HEK293 (cell line): Measurements from ENCODE around the gene CACNG7.

Experiments used
- HOXA7 ChIP-seq: sonication (generic); formaldehyde crosslinking; IDR thresholded peaks from 2 replicates; pipeline ENCODE4 v1.8.1; 2022; ENCODE audit warnings: missing genetic modification reagents, borderline replicate concordance
- KLF16 ChIP-seq: fragments of 450-650 bp; formaldehyde crosslinking; IDR thresholded peaks from 2 replicates; pipeline ENCODE4 v1.5.1; 2017; ENCODE audit warnings: missing biosample characterization, missing genetic modification characterization
- MYNN ChIP-seq: fragments of 450-650 bp; formaldehyde crosslinking; IDR thresholded peaks from 2 replicates; pipeline ENCODE4 v1.5.1; 2016; ENCODE audit warnings: missing biosample characterization, missing genetic modification characterization, borderline replicate concordance
- ZFP3 ChIP-seq: fragments of 450-650 bp; formaldehyde crosslinking; IDR thresholded peaks from 2 replicates; pipeline ENCODE4 v1.5.1; 2016; ENCODE audit warnings: low read depth, missing biosample characterization, missing genetic modification characterization
- ZNF157 ChIP-seq: fragments of 450-650 bp; formaldehyde crosslinking; IDR thresholded peaks from 2 replicates; pipeline ENCODE4 v1.5.1; 2016; ENCODE audit warnings: missing biosample characterization, missing genetic modification characterization
- ZNF239 ChIP-seq: fragments of 450-650 bp; formaldehyde crosslinking; IDR thresholded peaks from 2 replicates; pipeline ENCODE4 v1.5.1; 2016; ENCODE audit warnings: missing biosample characterization, missing genetic modification characterization
- ZNF521 ChIP-seq: fragments of 450-650 bp; formaldehyde crosslinking; IDR thresholded peaks from 2 replicates; pipeline ENCODE4 v1.5.1; 2017; ENCODE audit warnings: missing biosample characterization, mild to moderate bottlenecking, missing genetic modification characterization
- ZNF529 ChIP-seq: fragments of 450-650 bp; formaldehyde crosslinking; IDR thresholded peaks from 2 replicates; pipeline ENCODE4 v1.5.1; 2017; ENCODE audit warnings: missing genetic modification characterization, missing biosample characterization; ENCODE audit not compliant: insufficient replicate concordance
- ZSCAN23 ChIP-seq: fragments of 450-650 bp; formaldehyde crosslinking; IDR thresholded peaks from 2 replicates; pipeline ENCODE4 v1.5.1; 2016; ENCODE audit warnings: missing biosample characterization, missing genetic modification characterization
- ZXDB ChIP-seq: fragments of 450-650 bp; formaldehyde crosslinking; IDR thresholded peaks from 2 replicates; pipeline ENCODE4 v1.5.1; 2016; ENCODE audit warnings: missing biosample characterization, missing genetic modification characterization
- TF ChIP-seq, protein P1 (sequence below): fragments of 450-650 bp; formaldehyde crosslinking; IDR thresholded peaks from 2 replicates; pipeline ENCODE4 v1.5.1; 2016; ENCODE audit warnings: missing biosample characterization, missing genetic modification characterization
- TF ChIP-seq, protein P2 (sequence below): fragments of 450-650 bp; formaldehyde crosslinking; IDR thresholded peaks from 2 replicates; pipeline ENCODE4 v1.5.1; 2017; ENCODE audit warnings: missing biosample characterization, mild to moderate bottlenecking, missing genetic modification characterization, moderate library complexity
- TF ChIP-seq, protein P3 (sequence below): fragments of 450-650 bp; formaldehyde crosslinking; IDR thresholded peaks from 2 replicates; pipeline ENCODE4 v1.5.1; 2016; ENCODE audit warnings: missing biosample characterization, missing genetic modification characterization

DNA sequence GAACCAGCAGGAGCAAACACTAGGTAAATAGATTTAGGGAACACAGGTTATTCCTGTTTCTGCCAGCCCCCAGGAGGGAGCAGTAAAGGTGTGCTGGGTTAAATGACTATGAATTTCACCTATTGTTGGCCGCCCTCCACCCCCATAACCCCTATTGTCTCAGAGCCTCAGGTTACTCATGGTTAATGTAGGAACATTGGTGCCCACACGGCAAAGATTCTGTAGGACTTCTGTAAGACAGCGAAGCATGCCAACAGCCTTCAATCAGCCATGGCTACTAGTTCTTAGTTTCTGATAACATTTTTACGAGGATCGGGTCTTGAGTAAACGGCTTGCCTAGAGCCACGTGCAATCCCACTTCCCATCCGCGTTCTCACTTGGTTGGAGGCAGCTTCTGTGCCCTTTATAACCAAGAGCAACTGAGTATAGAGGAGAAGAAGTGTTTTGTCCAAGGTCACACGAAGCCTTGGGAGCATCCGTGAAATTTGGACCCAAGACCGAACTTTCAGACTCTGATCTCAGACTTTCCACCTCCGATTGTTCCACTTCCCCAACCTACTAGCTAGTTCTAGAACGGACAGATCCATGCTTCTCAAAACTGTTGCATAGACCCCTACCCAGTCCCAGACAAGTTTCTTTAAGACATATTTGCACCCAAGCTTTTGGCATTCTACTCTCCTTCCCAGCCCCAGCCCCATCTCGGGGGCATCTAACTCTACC lies 48.5 kb downstream of the CACNG7 start:
- TF ChIP-seq, protein P1, sequence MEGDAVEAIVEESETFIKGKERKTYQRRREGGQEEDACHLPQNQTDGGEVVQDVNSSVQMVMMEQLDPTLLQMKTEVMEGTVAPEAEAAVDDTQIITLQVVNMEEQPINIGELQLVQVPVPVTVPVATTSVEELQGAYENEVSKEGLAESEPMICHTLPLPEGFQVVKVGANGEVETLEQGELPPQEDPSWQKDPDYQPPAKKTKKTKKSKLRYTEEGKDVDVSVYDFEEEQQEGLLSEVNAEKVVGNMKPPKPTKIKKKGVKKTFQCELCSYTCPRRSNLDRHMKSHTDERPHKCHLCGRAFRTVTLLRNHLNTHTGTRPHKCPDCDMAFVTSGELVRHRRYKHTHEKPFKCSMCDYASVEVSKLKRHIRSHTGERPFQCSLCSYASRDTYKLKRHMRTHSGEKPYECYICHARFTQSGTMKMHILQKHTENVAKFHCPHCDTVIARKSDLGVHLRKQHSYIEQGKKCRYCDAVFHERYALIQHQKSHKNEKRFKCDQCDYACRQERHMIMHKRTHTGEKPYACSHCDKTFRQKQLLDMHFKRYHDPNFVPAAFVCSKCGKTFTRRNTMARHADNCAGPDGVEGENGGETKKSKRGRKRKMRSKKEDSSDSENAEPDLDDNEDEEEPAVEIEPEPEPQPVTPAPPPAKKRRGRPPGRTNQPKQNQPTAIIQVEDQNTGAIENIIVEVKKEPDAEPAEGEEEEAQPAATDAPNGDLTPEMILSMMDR (tag by site-specific recombination): no peak
- TF ChIP-seq, protein P2, sequence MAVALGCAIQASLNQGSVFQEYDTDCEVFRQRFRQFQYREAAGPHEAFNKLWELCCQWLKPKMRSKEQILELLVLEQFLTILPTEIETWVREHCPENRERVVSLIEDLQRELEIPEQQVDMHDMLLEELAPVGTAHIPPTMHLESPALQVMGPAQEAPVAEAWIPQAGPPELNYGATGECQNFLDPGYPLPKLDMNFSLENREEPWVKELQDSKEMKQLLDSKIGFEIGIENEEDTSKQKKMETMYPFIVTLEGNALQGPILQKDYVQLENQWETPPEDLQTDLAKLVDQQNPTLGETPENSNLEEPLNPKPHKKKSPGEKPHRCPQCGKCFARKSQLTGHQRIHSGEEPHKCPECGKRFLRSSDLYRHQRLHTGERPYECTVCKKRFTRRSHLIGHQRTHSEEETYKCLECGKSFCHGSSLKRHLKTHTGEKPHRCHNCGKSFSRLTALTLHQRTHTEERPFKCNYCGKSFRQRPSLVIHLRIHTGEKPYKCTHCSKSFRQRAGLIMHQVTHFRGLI (tag by site-specific recombination): no peak
- TF ChIP-seq ZFP3 (tag by site-specific recombination) (no peak), KLF16 (tag by site-specific recombination) (no peak), MYNN (tag by site-specific recombination) (no peak), ZNF529 (tag by site-specific recombination) (no peak), ZNF157 (tag by site-specific recombination) (no peak), HOXA7 (CRISPR knock-in tag) (no peak), ZNF239 (tag by site-specific recombination) (no peak), ZNF521 (tag by site-specific recombination) (no peak), ZXDB (no peak), ZSCAN23 (tag by site-specific recombination) (no peak)
- TF ChIP-seq, protein P3, sequence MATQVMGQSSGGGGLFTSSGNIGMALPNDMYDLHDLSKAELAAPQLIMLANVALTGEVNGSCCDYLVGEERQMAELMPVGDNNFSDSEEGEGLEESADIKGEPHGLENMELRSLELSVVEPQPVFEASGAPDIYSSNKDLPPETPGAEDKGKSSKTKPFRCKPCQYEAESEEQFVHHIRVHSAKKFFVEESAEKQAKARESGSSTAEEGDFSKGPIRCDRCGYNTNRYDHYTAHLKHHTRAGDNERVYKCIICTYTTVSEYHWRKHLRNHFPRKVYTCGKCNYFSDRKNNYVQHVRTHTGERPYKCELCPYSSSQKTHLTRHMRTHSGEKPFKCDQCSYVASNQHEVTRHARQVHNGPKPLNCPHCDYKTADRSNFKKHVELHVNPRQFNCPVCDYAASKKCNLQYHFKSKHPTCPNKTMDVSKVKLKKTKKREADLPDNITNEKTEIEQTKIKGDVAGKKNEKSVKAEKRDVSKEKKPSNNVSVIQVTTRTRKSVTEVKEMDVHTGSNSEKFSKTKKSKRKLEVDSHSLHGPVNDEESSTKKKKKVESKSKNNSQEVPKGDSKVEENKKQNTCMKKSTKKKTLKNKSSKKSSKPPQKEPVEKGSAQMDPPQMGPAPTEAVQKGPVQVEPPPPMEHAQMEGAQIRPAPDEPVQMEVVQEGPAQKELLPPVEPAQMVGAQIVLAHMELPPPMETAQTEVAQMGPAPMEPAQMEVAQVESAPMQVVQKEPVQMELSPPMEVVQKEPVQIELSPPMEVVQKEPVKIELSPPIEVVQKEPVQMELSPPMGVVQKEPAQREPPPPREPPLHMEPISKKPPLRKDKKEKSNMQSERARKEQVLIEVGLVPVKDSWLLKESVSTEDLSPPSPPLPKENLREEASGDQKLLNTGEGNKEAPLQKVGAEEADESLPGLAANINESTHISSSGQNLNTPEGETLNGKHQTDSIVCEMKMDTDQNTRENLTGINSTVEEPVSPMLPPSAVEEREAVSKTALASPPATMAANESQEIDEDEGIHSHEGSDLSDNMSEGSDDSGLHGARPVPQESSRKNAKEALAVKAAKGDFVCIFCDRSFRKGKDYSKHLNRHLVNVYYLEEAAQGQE: no peak
